ENCODE measurements around the gene FSTL3.

The FSTL3 gene

GRCh38 chr19:658059-658839, 17.9 kb upstream of the FSTL3 start:
- in situ Hi-C loops (cut with MboI; ENCODE audit: low sequenced_read_pairs, unreplicated experiment) = no loop called here
- DNase-seq (ENCODE audit: low spot score) = no peak
- TF ChIP-seq CTCF (IDR thresholded peaks at IDR 0.05; ENCODE audit: borderline replicate concordance, control extremely low read depth, extremely low read depth, insufficient read depth, missing control alignments) = no peak

GRCh38 chr19:658916-659839, 17.0 kb upstream of the FSTL3 start:
- in situ Hi-C loops (cut with MboI; ENCODE audit: low sequenced_read_pairs, unreplicated experiment) = no loop called here
- no peak for DNase-seq (ENCODE audit: low spot score)
- TF ChIP-seq CTCF (IDR thresholded peaks at IDR 0.05; ENCODE audit: borderline replicate concordance, control extremely low read depth, extremely low read depth, insufficient read depth, missing control alignments) = no peak

GRCh38 chr19:660793-661426, 15.3 kb upstream of the FSTL3 start:
- DNase-seq (ENCODE audit: low spot score) = no peak
- in situ Hi-C loops (cut with MboI; ENCODE audit: low sequenced_read_pairs, unreplicated experiment) = no loop called here

GRCh38 chr19:661427-662196, 14.6 kb upstream of the FSTL3 start:
- peak; percentile 88 for DNase-seq (ENCODE audit: low spot score)
- no peak for TF ChIP-seq CTCF (IDR thresholded peaks at IDR 0.05; ENCODE audit: borderline replicate concordance, control extremely low read depth, extremely low read depth, insufficient read depth, missing control alignments)
- in situ Hi-C loops (cut with MboI; ENCODE audit: low sequenced_read_pairs, unreplicated experiment) = no loop called here

More at GRCh38 chr19:660793-661426, 15.3 kb upstream of the FSTL3 start:
- TF ChIP-seq CTCF (IDR thresholded peaks at IDR 0.05; ENCODE audit: borderline replicate concordance, control extremely low read depth, extremely low read depth, insufficient read depth, missing control alignments) = no peak

- no peak for TF ChIP-seq CTCF (IDR thresholded peaks at IDR 0.05; ENCODE audit: borderline replicate concordance, control extremely low read depth, extremely low read depth, insufficient read depth, missing control alignments)
- in situ Hi-C loops (cut with MboI; ENCODE audit: low sequenced_read_pairs, unreplicated experiment) = no loop called here
- DNase-seq (ENCODE audit: low spot score) = peak; percentile 83
Measured at GRCh38 chr19:662207-662961, 13.8 kb upstream of the FSTL3 start.

Measured in GM13976 (cell line).